Measurements from ENCODE around the gene CCDC38. TPM values are rescaled to one million over a fixed set of nuclear protein-coding genes. Genes with fewer than 3 reads are reported as not detected.

CCDC38 gene
- total and polyA plus RNA-seq, 4 donors, result 0.46 to 1.4 (median 0.93) TPM

- peak; percentile 96 for DNase-seq (ENCODE audit: low spot score)
- H3K4me3 ChIP-seq (ENCODE audit: low read depth in 1 of 3, low read length in 3 of 3), result peak within 1 kb of the TSS; percentile 53 to 82 (median 66)
- H3K27ac ChIP-seq (ENCODE audit: low read depth in 1 of 2, low read length in 2 of 2), result peak within 1 kb of the TSS; percentile 73 to 75
- no peaks in the 10 kb centered on the region for H3K27me3 ChIP-seq (ENCODE audit: control insufficient read depth in 4 of 4, insufficient read depth in 4 of 4, low read length in 3 of 4)
- H3K36me3 ChIP-seq (ENCODE audit: control insufficient read depth in 4 of 4, insufficient read depth in 3 of 4, low read depth in 1 of 4, low read length in 3 of 4), result peaks cover 3 to 18% (median 11%) of the 10 kb centered on the region in 4 donors
- peaks cover 5 to 22% (median 17%) of the 10 kb centered on the region in 4 donors for H3K4me1 ChIP-seq (ENCODE audit: control insufficient read depth in 4 of 4, insufficient read depth in 4 of 4, low read length in 3 of 4)
- 2% methylated on average over 54 of the region's 54 CpGs for WGBS
- H3K9ac ChIP-seq (ENCODE audit: low read depth in 1 of 2, low read length in 2 of 2), result peak within 1 kb of the TSS; percentile 55 to 67
- no peak for TF ChIP-seq REST (IDR thresholded peaks at IDR 0.05)
- no peak for TF ChIP-seq MAX (IDR thresholded peaks at IDR 0.05)
- no peak for TF ChIP-seq ATF3 (IDR thresholded peaks at IDR 0.05)
- TF ChIP-seq NR2F2 (IDR thresholded peaks at IDR 0.05), result peak; percentile 96
- no peak for TF ChIP-seq GABPA (IDR thresholded peaks at IDR 0.05 in 1 of 2, conservative IDR thresholded peaks at IDR 0.05 in 1 of 2)
- no peak for TF ChIP-seq FOXA2 (IDR thresholded peaks at IDR 0.05)
- peak; percentile 96 for TF ChIP-seq SP1 (IDR thresholded peaks at IDR 0.05)
- TF ChIP-seq HNF4A (conservative IDR thresholded peaks at IDR 0.05), result peak; percentile 43 to 47
- TF ChIP-seq HNF4G (IDR thresholded peaks at IDR 0.05), result no peak
- TF ChIP-seq EGR1 (IDR thresholded peaks at IDR 0.05; ENCODE audit: low read depth in 2 of 2), result no peak
- peak; percentile 42 to 49 for TF ChIP-seq RXRA (IDR thresholded peaks at IDR 0.05)
- TF ChIP-seq FOXA1 (IDR thresholded peaks at IDR 0.05), result no peak
- TF ChIP-seq CTCF (IDR thresholded peaks at IDR 0.05; ENCODE audit: low read depth, low read length, missing input control), result no peak
- TF ChIP-seq RAD21 (IDR thresholded peaks at IDR 0.05), result no peak
- TF ChIP-seq TAF1 (conservative IDR thresholded peaks at IDR 0.05), result no peak
- no peak for TF ChIP-seq JUND (IDR thresholded peaks at IDR 0.05)
- TF ChIP-seq YY1 (IDR thresholded peaks at IDR 0.05), result peak; percentile 99
- no peak for TF ChIP-seq ZBTB33 (IDR thresholded peaks at IDR 0.05)
- H3K9me3 ChIP-seq (ENCODE audit: control insufficient read depth in 4 of 4, low read length in 3 of 4), result no peaks in the 10 kb centered on the region
Observed at GRCh38 chr12:95858451-95859343, 83.7 kb downstream of the CCDC38 start, which contains the start of gene SNRPF. Gene SNRPF (plus strand): TSS chr12:95858952. CDS start chr12:95859074, 122 bp downstream.
